Panc1 (cell line): Measurements from ENCODE around the gene LEAP2. TPM values are rescaled to one million over a fixed set of nuclear protein-coding genes. Genes with fewer than 3 reads are reported as not detected.

Source experiments
- ATAC-seq: fragments of 200-7000 bp; cut with Tn5 transposase; 2 replicates; pipeline ENCODE4 v1.9.1; 2020; ENCODE audit warnings: mild to moderate bottlenecking, moderate library complexity
- BruUV-seq: library from RNA; stranded (reverse); fragments of 400-500 nt; replicated peaks from 2 replicates; lab custom pipeline; 2021; lab: Mats Ljungman, UMichigan
- CTCF ChIA-PET: fragments of 300-600 bp; sonication (Branson Sonifier 250); formaldehyde crosslinking; loops from one replicate; lab custom pipeline; 2022; ENCODE audit warnings: antibody characterized with exemption; lab: Charles Lee
- POLR2A ChIA-PET: fragments of 300-600 bp; sonication (Branson Sonifier 250); formaldehyde crosslinking; loops from one replicate; lab custom pipeline; 2022; ENCODE audit warnings: antibody characterized with exemption; lab: Charles Lee
- DNase-seq: peaks from one replicate; pipeline ENCODE4 v3.0.0-alpha.2; 2010; ENCODE audit warnings: low read depth, low spot score
- H3K27ac ChIP-seq: 2 replicates; pipeline ENCODE4 v1.5.1; 2011; ENCODE audit warnings: mild to moderate bottlenecking, low read length, inconsistent platforms
- H3K27me3 ChIP-seq: fragments of 200-500 bp; sonication (Bioruptor generic); 2 replicates; pipeline ENCODE4 v1.6.0; 2014; ENCODE audit warnings: low read length, inconsistent platforms; ENCODE audit not compliant: control insufficient read depth, insufficient read depth
- H3K36me3 ChIP-seq: fragments of 200-500 bp; sonication (Bioruptor generic); 2 replicates; pipeline ENCODE4 v1.5.1; 2014; ENCODE audit warnings: inconsistent platforms, mild to moderate bottlenecking, low read length, moderate library complexity; ENCODE audit not compliant: control insufficient read depth, insufficient read depth
- H3K4me1 ChIP-seq: 2 replicates; pipeline ENCODE4 v1.5.1; 2011; ENCODE audit warnings: inconsistent platforms, mild to moderate bottlenecking, low read length, moderate library complexity; ENCODE audit not compliant: control insufficient read depth, insufficient read depth
- H3K4me3 ChIP-seq, 2 experiments: 2 replicates each; pipeline ENCODE4 v1.5.1; 2011 to 2012; ENCODE audit warnings: low read depth in 2 of 2, low read length in 2 of 2, mild to moderate bottlenecking in 2 of 2, inconsistent platforms in 1 of 2, moderate library complexity in 1 of 2
- H3K9me3 ChIP-seq: fragments of 200-500 bp; sonication (Bioruptor generic); 2 replicates; pipeline ENCODE4 v1.5.1; 2014; ENCODE audit warnings: low read depth, mild to moderate bottlenecking, inconsistent platforms, low read length, moderate library complexity; ENCODE audit not compliant: control insufficient read depth, insufficient read depth
- POLR2AphosphoS5 ChIP-seq: IDR thresholded peaks from 2 replicates; pipeline ENCODE4 v1.6.1; 2012; ENCODE audit warnings: mild to moderate bottlenecking, low read depth, low read length, moderate library complexity
- SIN3A ChIP-seq: IDR thresholded peaks from 2 replicates; pipeline ENCODE4 v1.6.1; 2012; ENCODE audit warnings: low read depth, mild to moderate bottlenecking, low read length, moderate library complexity, borderline replicate concordance; ENCODE audit not compliant: insufficient read depth
- TCF7L2 ChIP-seq: IDR thresholded peaks from 2 replicates; pipeline ENCODE4 v1.6.1; 2011; ENCODE audit warnings: mild to moderate bottlenecking, low read depth, low read length, inconsistent platforms
- in situ Hi-C: cut with HindIII; loops from 2 replicates; pipeline ENCODE4 v1.10.0; 2016; ENCODE audit warnings: low sequenced_read_pairs, low pct_unique_long_range_greater_than_20kb
- intact Hi-C: fragments of 100-400 bp; cut with micrococcal nuclease; formaldehyde crosslinking; loops from one replicate; pipeline ENCODE4 v1.10.0; 2022; ENCODE audit not compliant: unreplicated experiment
- total RNA-seq: library from RNA; stranded (reverse); gene quantifications from one replicate; pipeline ENCODE4 v1.2.1, GENCODE V29; 2021; ENCODE audit not compliant: unreplicated experiment
- TF ChIP-seq, protein P1 (sequence below): fragments of 450-650 bp; IDR thresholded peaks from 2 replicates; pipeline ENCODE4 v1.5.1; 2017; ENCODE audit warnings: mild to moderate bottlenecking
- TF ChIP-seq, protein P2 (sequence below), 2 experiments: IDR thresholded peaks; 2 replicates each; pipeline ENCODE4 v1.6.1; 2011 to 2012; ENCODE audit warnings: low read depth in 2 of 2, control low read depth in 1 of 2, low read length in 1 of 2, mild to moderate bottlenecking in 1 of 2, moderate library complexity in 1 of 2; ENCODE audit not compliant: insufficient read depth in 1 of 2

The LEAP2 gene
- total RNA-seq, 1 experiment from 2014 or later, result 1.4 TPM

DNA sequence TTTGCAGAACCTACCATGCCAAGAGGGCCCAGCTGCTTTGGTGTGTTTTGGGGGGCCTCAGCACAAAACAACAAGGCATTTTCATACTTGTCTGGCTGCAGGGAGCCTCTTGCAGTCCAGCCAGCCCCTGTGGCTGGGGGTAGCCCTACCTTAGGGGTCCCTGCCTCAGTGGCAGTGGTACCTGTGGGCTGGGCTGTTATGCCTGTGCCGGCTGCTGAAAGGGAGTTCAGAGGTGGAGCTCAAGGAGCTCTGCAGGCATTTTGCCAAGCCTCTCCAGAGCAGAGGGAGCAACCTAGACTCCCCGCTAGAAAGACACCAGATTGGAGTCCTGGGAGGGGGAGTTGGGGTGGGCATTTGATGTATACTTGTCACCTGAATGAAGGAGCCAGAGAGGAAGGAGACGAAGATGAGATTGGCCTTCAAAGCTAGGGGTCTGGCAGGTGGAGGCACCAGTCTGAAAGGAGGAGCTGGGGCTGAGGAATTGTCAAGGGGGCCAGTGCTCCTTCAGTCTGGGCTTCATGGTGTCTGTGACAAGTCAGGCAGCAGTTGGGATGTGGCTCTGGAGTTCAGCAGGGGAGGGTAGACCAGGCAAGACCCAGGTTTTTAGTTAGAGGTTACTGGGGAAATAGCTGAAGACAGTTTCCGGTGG is 44.5 kb upstream of the LEAP2 start:
- BruUV-seq, result no TSS peak
- Histone ChIP-seq H3K9me3 (no peaks in the 10 kb centered on the region), H3K27ac (no peak overlapping the region; the same call in 1 of the 2 replicates), H3K4me3 (peak overlapping the region in 1 of 2 experiments; percentile 60; a peak in 2 of 4 replicates), H3K36me3 (no peaks in the 10 kb centered on the region), H3K27me3 (no peaks in the 10 kb centered on the region), H3K4me1 (peaks cover 6% of the 10 kb centered on the region; the same call in 1 of the 2 replicates)
- ATAC-seq, result no peak
- intact Hi-C loops, result loop anchor here (10.0 kb wide), 1 partner anchor 444 kb away; no protein-coding TSS in a partner anchor
- POLR2A ChIA-PET, result interaction anchor here (0.5 kb wide), 1 partner anchor 221 kb away, joined by 4 read pairs; no protein-coding TSS in a partner anchor
- in situ Hi-C loops, result no loop called here
- DNase-seq, result no peak
- CTCF ChIA-PET, result interaction anchor here (1.1 to 1.6 kb wide), 2 partner anchors 35 to 54 kb away, joined by 3 to 8 read pairs; no protein-coding TSS in a partner anchor
- TF ChIP-seq, protein P1, sequence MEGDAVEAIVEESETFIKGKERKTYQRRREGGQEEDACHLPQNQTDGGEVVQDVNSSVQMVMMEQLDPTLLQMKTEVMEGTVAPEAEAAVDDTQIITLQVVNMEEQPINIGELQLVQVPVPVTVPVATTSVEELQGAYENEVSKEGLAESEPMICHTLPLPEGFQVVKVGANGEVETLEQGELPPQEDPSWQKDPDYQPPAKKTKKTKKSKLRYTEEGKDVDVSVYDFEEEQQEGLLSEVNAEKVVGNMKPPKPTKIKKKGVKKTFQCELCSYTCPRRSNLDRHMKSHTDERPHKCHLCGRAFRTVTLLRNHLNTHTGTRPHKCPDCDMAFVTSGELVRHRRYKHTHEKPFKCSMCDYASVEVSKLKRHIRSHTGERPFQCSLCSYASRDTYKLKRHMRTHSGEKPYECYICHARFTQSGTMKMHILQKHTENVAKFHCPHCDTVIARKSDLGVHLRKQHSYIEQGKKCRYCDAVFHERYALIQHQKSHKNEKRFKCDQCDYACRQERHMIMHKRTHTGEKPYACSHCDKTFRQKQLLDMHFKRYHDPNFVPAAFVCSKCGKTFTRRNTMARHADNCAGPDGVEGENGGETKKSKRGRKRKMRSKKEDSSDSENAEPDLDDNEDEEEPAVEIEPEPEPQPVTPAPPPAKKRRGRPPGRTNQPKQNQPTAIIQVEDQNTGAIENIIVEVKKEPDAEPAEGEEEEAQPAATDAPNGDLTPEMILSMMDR, result no peak
- TF ChIP-seq TCF7L2 (no peak), SIN3A (no peak), POLR2AphosphoS5 (no peak)
- TF ChIP-seq, protein P2, sequence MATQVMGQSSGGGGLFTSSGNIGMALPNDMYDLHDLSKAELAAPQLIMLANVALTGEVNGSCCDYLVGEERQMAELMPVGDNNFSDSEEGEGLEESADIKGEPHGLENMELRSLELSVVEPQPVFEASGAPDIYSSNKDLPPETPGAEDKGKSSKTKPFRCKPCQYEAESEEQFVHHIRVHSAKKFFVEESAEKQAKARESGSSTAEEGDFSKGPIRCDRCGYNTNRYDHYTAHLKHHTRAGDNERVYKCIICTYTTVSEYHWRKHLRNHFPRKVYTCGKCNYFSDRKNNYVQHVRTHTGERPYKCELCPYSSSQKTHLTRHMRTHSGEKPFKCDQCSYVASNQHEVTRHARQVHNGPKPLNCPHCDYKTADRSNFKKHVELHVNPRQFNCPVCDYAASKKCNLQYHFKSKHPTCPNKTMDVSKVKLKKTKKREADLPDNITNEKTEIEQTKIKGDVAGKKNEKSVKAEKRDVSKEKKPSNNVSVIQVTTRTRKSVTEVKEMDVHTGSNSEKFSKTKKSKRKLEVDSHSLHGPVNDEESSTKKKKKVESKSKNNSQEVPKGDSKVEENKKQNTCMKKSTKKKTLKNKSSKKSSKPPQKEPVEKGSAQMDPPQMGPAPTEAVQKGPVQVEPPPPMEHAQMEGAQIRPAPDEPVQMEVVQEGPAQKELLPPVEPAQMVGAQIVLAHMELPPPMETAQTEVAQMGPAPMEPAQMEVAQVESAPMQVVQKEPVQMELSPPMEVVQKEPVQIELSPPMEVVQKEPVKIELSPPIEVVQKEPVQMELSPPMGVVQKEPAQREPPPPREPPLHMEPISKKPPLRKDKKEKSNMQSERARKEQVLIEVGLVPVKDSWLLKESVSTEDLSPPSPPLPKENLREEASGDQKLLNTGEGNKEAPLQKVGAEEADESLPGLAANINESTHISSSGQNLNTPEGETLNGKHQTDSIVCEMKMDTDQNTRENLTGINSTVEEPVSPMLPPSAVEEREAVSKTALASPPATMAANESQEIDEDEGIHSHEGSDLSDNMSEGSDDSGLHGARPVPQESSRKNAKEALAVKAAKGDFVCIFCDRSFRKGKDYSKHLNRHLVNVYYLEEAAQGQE (IDR thresholded peaks at IDR 0.05; ENCODE audit: insufficient read depth in 1 of 2, low read depth in 2 of 2, low read length in 1 of 2), result no peak

DNA sequence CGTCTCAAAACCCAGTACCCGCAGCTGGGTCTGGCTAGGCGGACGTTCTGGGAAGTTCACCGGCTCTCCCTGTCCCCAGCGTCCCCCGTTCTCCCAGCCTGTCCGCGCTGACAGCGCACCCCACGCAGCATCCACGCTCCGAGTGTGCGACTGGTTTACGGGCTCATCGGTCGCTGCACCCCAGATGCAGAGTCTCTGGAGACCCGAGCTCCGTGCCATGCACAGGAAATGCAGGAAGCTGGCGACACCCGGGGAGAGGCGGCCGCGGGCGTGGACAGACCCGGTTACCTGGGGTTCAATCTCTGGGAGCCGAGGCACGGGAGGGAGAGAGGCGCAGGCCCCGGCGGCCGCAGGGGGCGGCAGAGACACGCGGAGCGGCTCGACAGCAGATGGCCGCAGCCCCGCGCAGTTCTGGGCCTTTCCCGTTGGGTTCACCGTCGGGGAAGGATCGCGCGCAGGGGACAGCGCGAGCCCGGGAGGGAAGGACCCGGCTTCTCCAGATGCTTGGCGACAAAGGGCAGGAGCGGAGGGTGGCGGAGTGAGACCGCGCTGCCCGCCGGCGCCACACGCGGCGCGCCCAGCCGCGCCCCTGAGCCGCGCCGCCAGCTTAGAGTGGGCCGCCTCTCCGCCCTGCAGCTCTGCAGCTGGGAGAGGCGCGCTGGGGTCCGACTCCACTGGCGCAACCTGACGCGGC is 43.6 kb upstream of the LEAP2 start:
- H3K27ac ChIP-seq, result peak overlapping the region; percentile 40
- intact Hi-C loops (loop anchor here (2.0 to 10.0 kb wide), 2 partner anchors 53 to 445 kb away; no protein-coding TSS in a partner anchor), in situ Hi-C loops (no loop called here)
- no peaks in the 10 kb centered on the region for H3K36me3 ChIP-seq
- ATAC-seq (peak; percentile 92), DNase-seq (peak; percentile 30)
- POLR2A ChIA-PET, result interaction anchor here (0.5 kb wide), 1 partner anchor 220 kb away, joined by 4 read pairs; no protein-coding TSS in a partner anchor
- BruUV-seq, result no TSS peak
- H3K4me3 ChIP-seq, result peak overlapping the region; percentile 56 to 60
- CTCF ChIA-PET, result interaction anchor here (1.1 to 1.6 kb wide), 2 partner anchors 34 to 53 kb away, joined by 3 to 8 read pairs; no protein-coding TSS in a partner anchor
- TF ChIP-seq, protein P1, result peak; percentile 97
- no peak for TF ChIP-seq SIN3A
- H3K9me3 ChIP-seq, result no peaks in the 10 kb centered on the region
- H3K4me1 ChIP-seq, result peaks cover 6% of the 10 kb centered on the region; the same call in 1 of the 2 replicates
- H3K27me3 ChIP-seq, result no peaks in the 10 kb centered on the region
